Measurements from ENCODE around the gene GNB5. TPM values are rescaled to one million over a fixed set of nuclear protein-coding genes. Genes with fewer than 3 reads are reported as not detected.

Gene GNB5
- total and polyA plus RNA-seq, 2 of the 13 experiments (the other 11 are each of a cell fraction or from before 2014, with no cell fraction given), result 13.7 to 14.4 TPM

DNA sequence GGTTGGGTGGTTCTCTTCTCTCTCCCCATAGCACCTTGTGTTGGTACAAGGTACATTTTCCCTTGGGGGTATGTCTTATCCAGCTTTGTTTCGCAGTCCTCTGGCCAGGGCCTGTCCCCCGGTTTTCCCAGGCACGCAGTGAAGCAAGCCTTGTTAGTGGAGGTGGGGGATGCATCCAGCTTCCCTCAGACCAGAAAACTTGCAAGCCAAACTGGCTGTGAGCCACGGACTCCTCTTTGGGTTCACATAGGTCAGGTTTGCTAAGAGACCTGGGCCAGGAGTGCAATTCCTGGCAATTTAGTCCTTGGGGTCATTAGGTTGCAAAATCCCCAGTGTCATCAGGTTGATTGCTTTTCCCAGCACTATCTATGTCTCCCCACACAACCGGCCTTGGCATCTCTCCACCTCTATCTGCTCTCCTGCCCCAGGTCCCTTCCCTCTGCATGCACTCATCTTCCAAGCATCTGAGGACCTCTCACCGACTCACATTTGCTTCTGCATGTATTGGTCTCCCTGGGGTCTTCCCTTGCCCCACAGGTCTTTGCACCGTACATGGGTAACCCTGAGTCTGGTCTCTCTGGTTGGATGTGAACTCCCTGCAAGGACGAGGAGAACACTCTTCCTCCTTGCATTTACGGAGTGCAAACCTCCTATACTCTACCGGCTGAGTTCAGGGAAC, 112.9 kb downstream of the GNB5 start (continued):
- peak; percentile 40; the same call in 1 of the 2 replicates for TF ChIP-seq FOXO1 (CRISPR knock-in tag; IDR thresholded peaks at IDR 0.05)
- TF ChIP-seq FOXP1 (IDR thresholded peaks at IDR 0.05), result no peak
- peak; percentile 31; the same call in 1 of the 2 replicates for TF ChIP-seq FOXP1 (CRISPR knock-in tag; IDR thresholded peaks at IDR 0.05)
- TF ChIP-seq CBX2 (IDR thresholded peaks at IDR 0.05; ENCODE audit: low read depth, low read length), result no peak
- TF ChIP-seq CBX2 (CRISPR knock-in tag; IDR thresholded peaks at IDR 0.05; ENCODE audit: low read depth), result no peak
- TF ChIP-seq RAD51 (IDR thresholded peaks at IDR 0.05; ENCODE audit: borderline replicate concordance), result no peak
- TF ChIP-seq ZFY (CRISPR knock-in tag; IDR thresholded peaks at IDR 0.05), result peak; percentile 44; the same call in 1 of the 2 replicates
- peak; percentile 65 for TF ChIP-seq SIX1 (CRISPR knock-in tag; IDR thresholded peaks at IDR 0.05; ENCODE audit: borderline replicate concordance)
- no peak for TF ChIP-seq ZNF260 (CRISPR knock-in tag; IDR thresholded peaks at IDR 0.05; ENCODE audit: borderline replicate concordance, low read depth)
- peak; percentile 28; the same call in 1 of the 2 replicates for TF ChIP-seq ZNF746 (CRISPR knock-in tag; IDR thresholded peaks at IDR 0.05)
- TF ChIP-seq ZNF792 (CRISPR knock-in tag; IDR thresholded peaks at IDR 0.05), result peak; percentile 48; the same call in 1 of the 2 replicates
- TF ChIP-seq REXO4 (CRISPR knock-in tag; IDR thresholded peaks at IDR 0.05; ENCODE audit: borderline replicate concordance), result no peak
- TF ChIP-seq ZNF501 (CRISPR knock-in tag; IDR thresholded peaks at IDR 0.05), result peak; percentile 65; the same call in 1 of the 2 replicates
- no peak for TF ChIP-seq ZNF772 (CRISPR knock-in tag; IDR thresholded peaks at IDR 0.05)
- TF ChIP-seq ZKSCAN8 (CRISPR knock-in tag; IDR thresholded peaks at IDR 0.05; ENCODE audit: borderline replicate concordance), result no peak

Data from HepG2 (cell line).